Breast epithelium (tissue), 3 donors: ENCODE measurements around the gene PSEN2.

ENCODE experiments used
- CTCF ChIP-seq, 3 donors: fragments of 450-650 bp; IDR thresholded peaks; one replicate each; pipeline ENCODE4 v1.5.1; 2016 to 2017; ENCODE audit warnings: antibody characterized with exemption in 3 of 3, mild to moderate bottlenecking in 3 of 3, moderate library complexity in 3 of 3
- POLR2A ChIP-seq: fragments of 450-650 bp; IDR thresholded peaks from one replicate; pipeline ENCODE4 v1.6.1; 2016; ENCODE audit warnings: antibody characterized with exemption, mild to moderate bottlenecking, moderate library complexity

- TF ChIP-seq CTCF (IDR thresholded peaks at IDR 0.05) = no peak
- TF ChIP-seq POLR2A = no peak
Observed at GRCh38 chr1:226893936-226894335, 23.5 kb downstream of the PSEN2 start.
